GM12878 (cell line): ENCODE results near the gene TSHZ2. TPM values are rescaled to one million over a fixed set of nuclear protein-coding genes. Genes with fewer than 3 reads are reported as not detected.
A peak's percentile ranks its signal among the peaks of the same experiment; 100 is the strongest.

ENCODE experiments used
- ATAC-seq: fragments of 200-7000 bp; cut with Tn5 transposase; 3 replicates; pipeline ENCODE4 v1.9.1; 2020; ENCODE audit warnings: mild to moderate bottlenecking, moderate library complexity
- BruUV-seq: library from RNA; stranded (reverse); fragments of 400-500 nt; replicated peaks from 2 replicates; lab custom pipeline; 2021; lab: Mats Ljungman, UMichigan
- CTCF ChIA-PET: fragments of 300-600 bp; sonication (Branson Sonifier 250); formaldehyde crosslinking; extraction: SDS; loops from one replicate; lab custom pipeline; 2021; ENCODE audit warnings: inconsistent platforms; lab: Yijun Ruan, JAX
- POLR2A ChIA-PET: fragments of 350-600 bp; formaldehyde crosslinking; extraction: SDS; loops from one replicate; lab custom pipeline; 2021; ENCODE audit warnings: inconsistent platforms; lab: Charles Lee
- RAD21 ChIA-PET: fragments of 300-600 bp; sonication (Branson Sonifier 250); formaldehyde crosslinking; loops from one replicate; lab custom pipeline; 2023; ENCODE audit warnings: antibody characterized with exemption; ENCODE audit not compliant: unreplicated experiment; lab: Charles Lee
- SMC1A ChIA-PET: fragments of 300-600 bp; sonication (Branson Sonifier 250); formaldehyde crosslinking; loops from one replicate; lab custom pipeline; 2023; ENCODE audit not compliant: unreplicated experiment, uncharacterized antibody; lab: Charles Lee
- DNase-seq: peaks from one replicate; pipeline ENCODE4 v3.0.0-alpha.2; 2011; ENCODE audit warnings: low read depth, low spot score
- FAIRE-seq: peaks from 3 replicates; lab custom pipeline; 2011; peaks lifted over from hg19 to GRCh38; lab: Jason Lieb, UNC
- H2AFZ ChIP-seq: 2 replicates; pipeline ENCODE4 v1.6.0; 2011; ENCODE audit warnings: low read depth, low read length, control low read depth; ENCODE audit not compliant: control insufficient read depth
- H3K27ac ChIP-seq: 2 replicates; pipeline ENCODE4 v1.5.1; 2011; ENCODE audit warnings: control low read depth; ENCODE audit not compliant: control insufficient read depth, insufficient read depth
- H3K27me3 ChIP-seq, 2 experiments: replicated peaks in 1 of 2; 2 replicates each; pipeline versions ENCODE4 v1.6.0 to v1.6.1; 2011; ENCODE audit warnings: low read length in 1 of 2; ENCODE audit not compliant: control insufficient read depth in 2 of 2, insufficient read depth in 2 of 2
- H3K36me3 ChIP-seq, 2 experiments: 2 replicates each; pipeline ENCODE4 v1.5.1; 2011; ENCODE audit warnings: low read length in 1 of 2; ENCODE audit not compliant: control insufficient read depth in 2 of 2, insufficient read depth in 2 of 2
- H3K4me1 ChIP-seq: 2 replicates; pipeline ENCODE4 v1.6.1; 2011; ENCODE audit warnings: mild to moderate bottlenecking, low read length, moderate library complexity, mixed read lengths; ENCODE audit not compliant: control insufficient read depth, insufficient read depth
- H3K4me2 ChIP-seq: 2 replicates; pipeline ENCODE4 v1.6.0; 2011; ENCODE audit warnings: control low read depth; ENCODE audit not compliant: control insufficient read depth, insufficient read depth
- H3K4me3 ChIP-seq: fragments of 200-600 bp; sonication (generic); 2 replicates; pipeline ENCODE4 v1.5.1; 2016
- H3K79me2 ChIP-seq: 2 replicates; pipeline ENCODE4 v1.6.0; 2011; ENCODE audit warnings: low read length; ENCODE audit not compliant: control insufficient read depth, insufficient read depth
- H3K9ac ChIP-seq: 2 replicates; pipeline ENCODE4 v1.8.0; 2011; ENCODE audit warnings: low read length, control low read depth, mixed read lengths; ENCODE audit not compliant: control insufficient read depth, insufficient read depth
- H3K9me3 ChIP-seq: replicated peaks from 3 replicates; pipeline ENCODE4 v1.5.1; 2011; ENCODE audit warnings: mild to moderate bottlenecking, low read length; ENCODE audit not compliant: control insufficient read depth, insufficient read depth
- H4K20me1 ChIP-seq: 2 replicates; pipeline ENCODE4 v1.6.0; 2011; ENCODE audit not compliant: control insufficient read depth, insufficient read depth
- ATF7 ChIP-seq: fragments of 450-650 bp; IDR thresholded peaks from 2 replicates; pipeline ENCODE4 v1.6.1; 2016; ENCODE audit warnings: low read depth, mild to moderate bottlenecking
- CBX3 ChIP-seq: fragments of 200-600 bp; sonication (generic); IDR thresholded peaks from 2 replicates; pipeline ENCODE4 v1.6.1; 2016; ENCODE audit warnings: low read depth, borderline replicate concordance
- CEBPB ChIP-seq, 2 experiments: fragments of 150-350 bp in 1 of 2; IDR thresholded peaks; 2 replicates each; pipeline ENCODE4 v1.6.1; 2012 to 2014; ENCODE audit warnings: low read depth in 2 of 2, low read length in 2 of 2, borderline replicate concordance in 1 of 2, inconsistent platforms in 1 of 2
- FOS ChIP-seq: IDR thresholded peaks from 3 replicates; pipeline ENCODE4 v1.6.1; 2011; ENCODE audit warnings: borderline replicate concordance; ENCODE audit not compliant: insufficient read length; ENCODE audit errors: extremely low read depth
- WGBS: methylation state at CpG from one replicate; pipeline ENCODE4 v1.1.6; 2016; ENCODE audit warnings: low lambda C conversion rate; ENCODE audit not compliant: insufficient replicate concordance, insufficient coverage; ENCODE audit errors: missing lambda C conversion rate; 5-methylcytosine and 5-hydroxymethylcytosine counted together
- in situ Hi-C: fragments of 300-500 bp; cut with MboI; formaldehyde crosslinking; loops from 9 replicates; pipeline ENCODE4 v1.14.3; 2018; ENCODE audit warnings: mixed read lengths
- intact Hi-C: fragments of 100-400 bp; cut with micrococcal nuclease; formaldehyde crosslinking; loops from one replicate; pipeline ENCODE4 v1.14.2; 2022; ENCODE audit not compliant: unreplicated experiment
- polyA plus RNA-seq, 11 experiments: library from polyadenylated mRNA; depleted of rRNA in 4 of 11; unstranded in 6 of 11; stranded (reverse) in 5 of 11; fragments of >200 nt; fragmentation: Nextera tagmentation in 4 of 11; fragmentation: Illumina TruSeq in 1 of 11; extraction: Ambion mirVana in 4 of 11; extraction: Trizol in 1 of 11; gene quantifications; 1 replicate in 1 of 11; 2 replicates in 10 of 11; pipeline versions ENCODE4 v1.2.1 to v1.2.3, GENCODE V29; 2011 to 2016; ENCODE audit warnings: inconsistent platforms in 2 of 11, missing spikeins in 2 of 11, low read depth in 1 of 11
- total RNA-seq, 4 experiments: library from RNA; depleted of rRNA in 3 of 4; stranded (reverse); fragments of >200 nt in 3 of 4; fragmentation: Illumina TruSeq in 1 of 4; extraction: Trizol in 1 of 4; gene quantifications; 2 replicates each; pipeline versions ENCODE4 v1.2.1 to v1.2.3, GENCODE V29; 2013 to 2021
- TF ChIP-seq, protein P1 (sequence below): fragments of 450-650 bp; conservative IDR thresholded peaks from 2 replicates; pipeline ENCODE4 v1.6.1; 2017; ENCODE audit warnings: mild to moderate bottlenecking, moderate library complexity
- TF ChIP-seq, protein P2 (sequence below): IDR thresholded peaks from 2 replicates; pipeline ENCODE4 v1.6.1; 2012; ENCODE audit warnings: low read depth, low read length, improper control_type of control experiment

The TSHZ2 gene
- total and polyA plus RNA-seq, 10 of the 15 experiments (the other 5 are each of a cell fraction or from before 2014, with no cell fraction given) = 0.01 to 0.86 (median 0.13) TPM; not detected in 2

DNA sequence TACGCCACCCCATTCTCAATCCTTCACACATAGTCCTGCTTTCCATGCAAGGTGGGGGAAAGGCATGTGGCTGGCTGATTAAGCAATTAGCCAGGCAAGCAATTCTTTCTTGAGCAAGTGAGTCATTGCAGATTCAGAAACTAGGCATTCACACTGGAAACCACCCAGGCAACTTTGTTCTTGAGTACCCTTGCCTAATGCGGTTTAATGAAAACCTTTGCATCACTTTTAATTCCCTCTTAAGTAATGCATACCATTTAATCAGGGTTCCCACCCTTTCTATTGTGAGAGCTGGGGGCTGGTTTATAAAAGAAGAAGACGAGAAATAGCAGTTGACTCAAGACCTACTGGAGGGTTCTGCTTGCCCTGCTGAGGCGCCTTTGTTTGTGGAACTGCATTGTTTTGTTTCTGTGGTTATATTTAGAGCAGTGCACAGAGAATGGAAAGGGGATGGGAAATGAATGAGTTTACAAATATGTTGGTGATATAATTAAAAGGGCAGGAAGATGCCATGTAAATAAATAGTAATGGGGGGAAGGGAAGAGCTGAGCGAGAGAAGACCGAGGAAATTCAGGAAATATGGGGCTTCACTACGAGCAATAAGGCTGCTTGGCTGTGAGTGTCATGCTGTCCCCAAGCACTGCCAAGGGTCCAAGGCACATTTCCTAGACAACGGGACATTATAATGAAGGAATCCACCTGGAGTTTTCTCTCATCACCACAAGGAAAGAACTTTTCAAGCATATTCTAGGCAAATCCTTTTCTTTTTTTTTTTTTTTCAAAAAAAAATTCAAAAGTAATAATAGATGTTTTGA lies 48.8 kb upstream of the TSHZ2 start:
- H3K9me3 ChIP-seq = no peaks in the 10 kb centered on the region
- no peak overlapping the region for H3K27ac ChIP-seq
- H3K27me3 ChIP-seq = no peaks in the 10 kb centered on the region
- TF ChIP-seq CEBPB (IDR thresholded peaks at IDR 0.05; ENCODE audit: borderline replicate concordance in 1 of 2, low read depth in 2 of 2, low read length in 2 of 2) = no peak
- no peak for TF ChIP-seq ATF7
- TF ChIP-seq, protein P1, sequence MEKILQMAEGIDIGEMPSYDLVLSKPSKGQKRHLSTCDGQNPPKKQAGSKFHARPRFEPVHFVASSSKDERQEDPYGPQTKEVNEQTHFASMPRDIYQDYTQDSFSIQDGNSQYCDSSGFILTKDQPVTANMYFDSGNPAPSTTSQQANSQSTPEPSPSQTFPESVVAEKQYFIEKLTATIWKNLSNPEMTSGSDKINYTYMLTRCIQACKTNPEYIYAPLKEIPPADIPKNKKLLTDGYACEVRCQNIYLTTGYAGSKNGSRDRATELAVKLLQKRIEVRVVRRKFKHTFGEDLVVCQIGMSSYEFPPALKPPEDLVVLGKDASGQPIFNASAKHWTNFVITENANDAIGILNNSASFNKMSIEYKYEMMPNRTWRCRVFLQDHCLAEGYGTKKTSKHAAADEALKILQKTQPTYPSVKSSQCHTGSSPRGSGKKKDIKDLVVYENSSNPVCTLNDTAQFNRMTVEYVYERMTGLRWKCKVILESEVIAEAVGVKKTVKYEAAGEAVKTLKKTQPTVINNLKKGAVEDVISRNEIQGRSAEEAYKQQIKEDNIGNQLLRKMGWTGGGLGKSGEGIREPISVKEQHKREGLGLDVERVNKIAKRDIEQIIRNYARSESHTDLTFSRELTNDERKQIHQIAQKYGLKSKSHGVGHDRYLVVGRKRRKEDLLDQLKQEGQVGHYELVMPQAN = no peak
- TF ChIP-seq CBX3 = no peak
- TF ChIP-seq, protein P2, sequence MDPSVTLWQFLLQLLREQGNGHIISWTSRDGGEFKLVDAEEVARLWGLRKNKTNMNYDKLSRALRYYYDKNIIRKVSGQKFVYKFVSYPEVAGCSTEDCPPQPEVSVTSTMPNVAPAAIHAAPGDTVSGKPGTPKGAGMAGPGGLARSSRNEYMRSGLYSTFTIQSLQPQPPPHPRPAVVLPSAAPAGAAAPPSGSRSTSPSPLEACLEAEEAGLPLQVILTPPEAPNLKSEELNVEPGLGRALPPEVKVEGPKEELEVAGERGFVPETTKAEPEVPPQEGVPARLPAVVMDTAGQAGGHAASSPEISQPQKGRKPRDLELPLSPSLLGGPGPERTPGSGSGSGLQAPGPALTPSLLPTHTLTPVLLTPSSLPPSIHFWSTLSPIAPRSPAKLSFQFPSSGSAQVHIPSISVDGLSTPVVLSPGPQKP = no peak
- TF ChIP-seq FOS = no peak
- 43% methylated on average over 8 of the region's 8 CpGs for WGBS
- H4K20me1 ChIP-seq = no peaks in the 10 kb centered on the region
- in situ Hi-C loops = no loop called here
- CTCF ChIA-PET = no interaction called here
- no peaks in the 10 kb centered on the region for H3K36me3 ChIP-seq
- SMC1A ChIA-PET = no interaction called here
- no peak overlapping the region for H3K4me2 ChIP-seq
- no peak overlapping the region for H2AFZ ChIP-seq
- no peak for DNase-seq
- intact Hi-C loops = no loop called here
- H3K4me1 ChIP-seq = no peaks in the 10 kb centered on the region
- RAD21 ChIA-PET = no interaction called here
- no peaks in the 10 kb centered on the region for H3K79me2 ChIP-seq
- peak; percentile 54 for ATAC-seq
- no peak for FAIRE-seq
- no peak overlapping the region for H3K9ac ChIP-seq
- no peak overlapping the region for H3K4me3 ChIP-seq
- POLR2A ChIA-PET = no interaction called here
- no TSS peak for BruUV-seq
